ENCODE measurements around the gene KLHDC8A.
"Not testable (repeated sequence)": the region's sequence is repeated elsewhere in the genome, so short reads cannot be mapped to it uniquely, and the experiment has no call there.

The KLHDC8A gene

GRCh38 chr1:205356440-205357139 lies at the start of gene KLHDC8A:
KLHDC8A (minus strand) TSS chr1:205356922; CDS start chr1:205343604, 13,318 bp downstream.
- no peak for TF ChIP-seq CTCF (IDR thresholded peaks at IDR 0.05; ENCODE audit: low read depth, low read length)
- H3K4me3 ChIP-seq (ENCODE audit: low read depth, low read length), result no peak within 1 kb of the TSS

DNA sequence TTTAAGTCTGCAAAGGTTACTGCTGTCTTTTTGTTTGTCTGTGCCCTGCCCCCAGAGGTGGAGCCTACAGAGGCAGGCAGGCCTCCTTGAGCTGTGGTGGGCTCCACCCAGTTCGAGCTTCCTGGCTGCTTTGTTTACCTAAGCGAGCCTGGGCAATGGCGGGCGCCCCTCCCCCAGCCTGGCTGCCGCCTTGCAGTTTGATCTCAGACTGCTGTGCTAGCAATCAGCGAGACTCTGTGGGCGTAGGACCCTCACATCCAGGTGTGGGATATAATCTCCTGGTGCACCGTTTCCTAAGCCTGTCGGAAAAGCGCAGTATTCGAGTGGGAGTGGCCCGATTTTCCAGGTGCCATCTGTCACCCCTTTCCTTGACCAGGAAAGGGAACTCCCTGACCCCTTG lies 49.5 kb upstream of the KLHDC8A start:
- H3K4me3 ChIP-seq (ENCODE audit: low read depth, low read length), result not testable (repeated sequence)

DNA sequence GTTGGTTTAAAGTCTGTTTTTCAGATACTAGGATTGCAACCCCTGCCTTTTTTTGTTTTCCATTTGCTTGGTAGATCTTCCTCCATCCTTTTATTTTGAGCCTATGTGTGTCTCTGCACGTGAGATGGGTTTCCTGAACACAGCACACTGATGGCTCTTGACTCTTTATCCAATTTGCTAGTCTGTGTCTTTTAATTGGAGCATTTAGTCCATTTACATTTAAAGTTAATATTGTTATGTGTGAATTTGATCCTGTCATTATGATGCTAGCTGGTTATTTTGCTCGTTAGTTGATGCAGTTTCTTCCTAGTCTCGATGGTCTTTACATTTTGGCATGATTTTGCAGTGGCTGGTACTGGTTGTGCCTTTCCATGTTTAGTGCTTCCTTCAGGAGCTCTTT lies 47.8 kb upstream of the KLHDC8A start:
- not testable (repeated sequence) for H3K4me3 ChIP-seq (ENCODE audit: low read depth, low read length)

DNA sequence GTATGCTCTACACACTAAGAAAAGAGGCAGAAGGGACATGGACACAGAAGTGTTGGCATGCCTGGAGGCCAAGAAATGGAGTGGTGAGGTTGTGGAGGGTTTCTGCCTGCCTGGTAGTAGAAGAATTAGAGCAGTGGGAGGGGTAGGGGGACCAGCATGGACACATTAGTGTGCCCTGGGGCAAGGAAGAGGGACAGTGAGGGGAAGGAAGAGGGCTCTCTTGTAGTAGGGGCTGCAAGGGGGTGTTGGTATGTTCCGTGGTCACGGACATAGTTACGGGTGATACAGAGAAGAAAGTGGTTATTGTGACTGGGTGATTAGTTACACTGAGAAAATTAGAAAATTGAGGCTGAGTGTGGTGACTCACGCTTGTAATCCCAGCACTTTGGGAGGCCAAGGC lies 41.9 kb upstream of the KLHDC8A start:
- TF ChIP-seq CTCF (IDR thresholded peaks at IDR 0.05; ENCODE audit: low read depth, low read length), result no peak
- H3K4me3 ChIP-seq (ENCODE audit: low read depth, low read length), result no peak overlapping the region

DNA sequence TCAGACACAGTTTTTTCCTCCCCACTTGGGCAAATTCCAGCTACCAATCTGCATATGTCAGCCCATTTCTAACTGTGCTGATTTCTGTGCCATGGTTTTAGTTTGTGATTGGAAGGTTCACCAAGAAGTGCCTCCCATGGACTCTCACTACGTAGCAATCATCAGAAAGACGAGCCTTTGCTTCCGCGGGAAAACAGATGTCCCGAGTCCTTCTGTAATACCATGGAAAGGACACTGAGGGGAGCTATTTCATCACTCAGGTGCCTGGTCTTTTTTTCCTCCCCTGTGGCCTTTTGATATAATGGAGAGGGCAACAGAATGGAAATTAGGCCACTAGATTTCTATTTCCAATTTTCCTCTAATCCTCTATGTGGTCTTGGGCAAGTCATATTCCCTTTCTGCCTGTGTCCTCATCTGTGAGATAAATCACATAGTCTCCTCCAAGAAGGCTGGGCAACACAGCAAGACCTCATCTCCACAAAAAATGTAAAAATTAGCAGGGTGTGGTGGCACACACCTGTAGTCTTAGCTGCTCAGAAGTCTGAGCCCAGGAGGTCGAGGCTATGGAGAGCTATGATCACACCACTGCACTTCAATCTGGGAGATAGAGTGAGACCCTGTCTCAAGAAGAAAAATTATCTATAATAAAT lies 40.4 kb upstream of the KLHDC8A start:
- H3K4me3 ChIP-seq (ENCODE audit: low read depth, low read length), result no peak overlapping the region
- peak; percentile 26; the same call in 1 of the 2 replicates for TF ChIP-seq CTCF (IDR thresholded peaks at IDR 0.05; ENCODE audit: low read depth, low read length)

DNA sequence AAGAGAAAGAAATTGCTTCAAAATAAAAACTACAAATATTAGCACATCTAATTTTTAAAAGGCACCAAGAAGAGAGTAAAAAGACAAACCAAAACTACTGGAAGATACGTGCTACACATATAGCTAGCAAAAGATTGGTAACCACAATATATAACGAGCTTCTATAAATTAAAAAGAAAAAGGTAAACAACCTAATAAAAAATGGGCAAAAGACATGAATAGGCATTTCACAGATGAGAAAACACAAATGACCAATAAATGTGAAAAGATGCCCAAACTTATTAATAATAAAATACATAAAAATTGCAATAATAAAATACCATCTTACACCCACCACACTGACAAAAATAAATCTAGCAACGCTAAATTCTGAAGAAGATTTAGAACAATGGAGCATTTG lies 38.9 kb upstream of the KLHDC8A start:
- H3K4me3 ChIP-seq (ENCODE audit: low read depth, low read length), result no peak overlapping the region
- TF ChIP-seq CTCF (IDR thresholded peaks at IDR 0.05; ENCODE audit: low read depth, low read length), result no peak

DNA sequence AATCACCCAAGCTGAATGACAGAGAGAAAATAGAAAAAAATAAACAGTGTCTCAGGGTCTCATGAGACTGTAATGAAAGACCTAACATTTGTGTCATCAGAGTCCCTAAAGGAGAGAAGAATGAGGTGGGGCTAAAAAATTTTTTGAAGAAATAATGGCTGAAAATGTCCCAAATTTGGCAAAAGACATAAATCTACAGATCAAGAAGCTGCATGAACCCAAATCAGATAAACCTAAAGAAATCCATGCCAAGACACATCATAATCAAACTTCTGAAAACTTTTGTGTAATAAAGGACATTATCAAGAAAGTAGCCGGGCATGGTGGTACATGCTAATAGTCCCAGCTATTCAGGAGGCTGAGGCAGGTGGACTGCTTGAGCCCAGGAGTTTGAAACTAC lies 35.9 kb upstream of the KLHDC8A start:
- no peak for TF ChIP-seq CTCF (IDR thresholded peaks at IDR 0.05; ENCODE audit: low read depth, low read length)
- no peak overlapping the region for H3K4me3 ChIP-seq (ENCODE audit: low read depth, low read length)

- H3K4me3 ChIP-seq (ENCODE audit: low read depth, low read length), result no peak overlapping the region
- no peak for TF ChIP-seq CTCF (IDR thresholded peaks at IDR 0.05; ENCODE audit: low read depth, low read length)
These were observed 34.7 kb upstream of the KLHDC8A start for GRCh38 chr1:205391386-205391785.

Data from WI38 (cell line).